NB4 (cell line): ENCODE data around the gene ACACA.
"Not testable (repeated sequence)": the region's sequence is repeated elsewhere in the genome, so short reads cannot be mapped to it uniquely, and the experiment has no call there.

Experiments used
- DNase-seq: peaks from one replicate; pipeline ENCODE4 v3.0.0; 2010; ENCODE audit warnings: low read depth
- H3K4me3 ChIP-seq: one replicate; pipeline ENCODE4 v1.5.1; 2011; ENCODE audit warnings: mild to moderate bottlenecking, low read depth, low read length, moderate library complexity
- CTCF ChIP-seq: IDR thresholded peaks from one replicate; pipeline ENCODE4 v1.5.1; 2012; ENCODE audit warnings: low read depth, low read length
- MAX ChIP-seq: IDR thresholded peaks from 2 replicates; pipeline ENCODE4 v1.6.1; 2011; ENCODE audit warnings: low read depth, low read length
- MYC ChIP-seq: IDR thresholded peaks from 2 replicates; pipeline ENCODE4 v1.6.1; 2011; ENCODE audit warnings: low read depth, low read length
- POLR2A ChIP-seq: IDR thresholded peaks from 2 replicates; pipeline ENCODE4 v1.6.1; 2011; ENCODE audit warnings: mild to moderate bottlenecking; ENCODE audit not compliant: insufficient read length; ENCODE audit errors: extremely low read depth

The ACACA gene

GRCh38 chr17:37406635-37407461, at the start of gene ACACA, which contains the start of gene TADA2A:
TSS of gene ACACA (minus strand) at chr17:37406836. CDS start at chr17:37406299, 537 bp downstream.
TSS of gene TADA2A (plus strand) at chr17:37406886. CDS start at chr17:37411366, 4,480 bp downstream.
- TF ChIP-seq MAX (peak; percentile 76), CTCF (no peak), MYC (peak; percentile 76), POLR2A (peak; percentile 80)
- peak; percentile 92 for DNase-seq

GRCh38 chr17:37450112-37450511, 43.5 kb upstream of the ACACA start:
- no peak for DNase-seq
- TF ChIP-seq MYC (no peak), MAX (no peak), POLR2A (no peak), CTCF (no peak)
- H3K4me3 ChIP-seq: no peak overlapping the region

More at GRCh38 chr17:37406635-37407461, at the start of gene ACACA, which contains the start of gene TADA2A:
- peak within 1 kb of the TSS; percentile 99 for H3K4me3 ChIP-seq

GRCh38 chr17:37447641-37448040, 41.0 kb upstream of the ACACA start:
- TF ChIP-seq POLR2A: no peak
- no peak for TF ChIP-seq MYC
- no peak for TF ChIP-seq MAX
- no peak for TF ChIP-seq CTCF
- DNase-seq: no peak
- no peak overlapping the region for H3K4me3 ChIP-seq

GRCh38 chr17:37446027-37446426, 39.4 kb upstream of the ACACA start:
- no peak for TF ChIP-seq POLR2A
- TF ChIP-seq MAX: no peak
- H3K4me3 ChIP-seq: no peak overlapping the region
- DNase-seq: no peak

- H3K4me3 ChIP-seq: not testable (repeated sequence)
- peak; percentile 37 for DNase-seq
Observed at GRCh38 chr17:37441369-37442014, 34.9 kb upstream of the ACACA start.

- no peak for TF ChIP-seq MYC
- DNase-seq: no peak
Observed at GRCh38 chr17:37440424-37440823, 33.8 kb upstream of the ACACA start.

GRCh38 chr17:37438141-37438540, 31.5 kb upstream of the ACACA start:
- DNase-seq: no peak
- TF ChIP-seq MAX: no peak
- no peak for TF ChIP-seq CTCF
- no peak for TF ChIP-seq POLR2A
- no peak for TF ChIP-seq MYC
- no peak overlapping the region for H3K4me3 ChIP-seq

More at GRCh38 chr17:37440424-37440823, 33.8 kb upstream of the ACACA start:
- no peak overlapping the region for H3K4me3 ChIP-seq
